Raji (cell line): Measurements from ENCODE around the gene PRDX3.

Source experiments
- POLR2A ChIP-seq: IDR thresholded peaks from 2 replicates; pipeline ENCODE4 v1.6.1; 2011; ENCODE audit warnings: low read depth, low read length, control low read depth; ENCODE audit not compliant: insufficient read depth

PRDX3 gene

DNA sequence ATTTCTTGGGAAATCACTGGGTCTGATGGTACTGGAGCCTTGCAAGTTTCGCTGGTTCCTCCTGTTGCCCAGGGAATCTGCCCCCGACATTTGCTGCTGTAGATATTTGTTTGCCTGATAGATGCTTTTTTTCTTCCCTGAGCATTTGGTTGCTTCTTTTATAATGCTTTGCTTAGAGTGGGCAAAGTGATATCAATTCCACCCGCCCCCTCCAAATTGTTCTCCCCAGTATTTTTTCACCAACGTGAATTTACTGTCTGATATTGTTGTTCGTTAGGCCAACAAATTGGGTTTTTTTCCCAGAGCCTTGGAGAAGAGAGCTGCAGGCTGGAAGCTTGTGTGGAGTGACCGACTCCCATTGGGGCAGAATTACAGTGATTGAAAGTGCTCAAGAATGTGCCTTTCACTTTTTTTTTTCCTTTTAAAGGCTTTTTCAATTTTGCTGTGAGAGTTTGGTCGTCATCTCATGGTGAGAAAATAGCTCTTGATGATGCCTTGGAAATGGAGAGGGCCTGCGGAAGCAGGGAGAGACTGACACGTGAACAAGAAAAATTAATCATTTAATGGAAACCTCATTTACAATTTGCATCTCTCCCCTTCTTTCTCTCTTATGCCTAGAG is 31.2 kb upstream of the PRDX3 start:
- no peak for TF ChIP-seq POLR2A

DNA sequence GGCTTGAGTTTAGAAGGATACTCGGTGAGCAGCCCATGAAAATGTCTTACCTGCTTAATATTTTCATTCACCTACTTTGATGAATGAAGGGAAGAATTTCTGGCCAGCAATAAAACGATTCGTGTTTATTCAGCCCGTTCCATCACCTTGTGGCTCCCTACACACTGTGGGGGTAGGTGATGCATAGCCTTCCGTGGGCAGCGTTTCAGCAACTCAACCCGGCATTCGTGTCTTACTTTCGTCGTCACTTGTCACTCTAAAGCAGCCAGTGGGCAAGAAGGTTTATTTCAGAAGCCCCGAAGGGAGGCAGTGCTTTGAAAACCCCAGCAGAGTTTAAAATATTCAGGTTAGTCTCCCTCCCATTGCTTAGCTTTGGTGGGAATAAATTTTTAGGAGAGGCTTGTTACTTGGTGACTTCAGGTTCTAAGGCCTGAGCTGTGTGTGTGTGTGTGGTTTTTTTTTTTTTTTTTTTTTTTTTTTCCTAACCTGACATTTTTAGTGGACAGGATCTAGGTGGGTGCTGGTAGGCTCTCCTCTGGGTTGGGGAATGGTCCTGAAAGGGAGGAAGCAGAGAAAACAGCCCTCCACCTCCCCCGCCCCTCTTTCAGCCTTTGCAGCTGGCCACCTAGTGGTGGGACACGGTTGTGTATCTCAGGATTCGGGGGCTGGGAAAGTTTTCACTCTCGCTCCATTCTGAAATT is 30.6 kb upstream of the PRDX3 start:
- no peak for TF ChIP-seq POLR2A

DNA sequence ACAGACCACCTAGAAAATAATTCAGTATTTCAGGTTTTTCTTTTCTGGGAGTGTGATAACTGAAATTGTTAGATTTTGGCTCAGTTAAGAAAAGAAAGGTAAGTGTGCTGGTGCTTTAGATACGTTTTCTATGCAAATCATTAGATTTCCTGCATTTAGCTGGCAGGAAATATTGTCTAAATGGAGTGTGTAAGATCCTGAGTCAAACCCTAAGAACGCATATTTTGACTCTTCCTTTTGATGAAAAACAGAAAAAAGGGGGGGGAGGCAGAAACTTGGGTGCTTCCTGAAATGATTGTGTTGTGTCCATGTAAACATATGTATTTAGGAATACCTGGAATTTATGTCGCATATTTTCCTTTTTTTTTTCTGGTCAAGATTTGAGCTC is 29.9 kb upstream of the PRDX3 start:
- TF ChIP-seq POLR2A, result no peak

DNA sequence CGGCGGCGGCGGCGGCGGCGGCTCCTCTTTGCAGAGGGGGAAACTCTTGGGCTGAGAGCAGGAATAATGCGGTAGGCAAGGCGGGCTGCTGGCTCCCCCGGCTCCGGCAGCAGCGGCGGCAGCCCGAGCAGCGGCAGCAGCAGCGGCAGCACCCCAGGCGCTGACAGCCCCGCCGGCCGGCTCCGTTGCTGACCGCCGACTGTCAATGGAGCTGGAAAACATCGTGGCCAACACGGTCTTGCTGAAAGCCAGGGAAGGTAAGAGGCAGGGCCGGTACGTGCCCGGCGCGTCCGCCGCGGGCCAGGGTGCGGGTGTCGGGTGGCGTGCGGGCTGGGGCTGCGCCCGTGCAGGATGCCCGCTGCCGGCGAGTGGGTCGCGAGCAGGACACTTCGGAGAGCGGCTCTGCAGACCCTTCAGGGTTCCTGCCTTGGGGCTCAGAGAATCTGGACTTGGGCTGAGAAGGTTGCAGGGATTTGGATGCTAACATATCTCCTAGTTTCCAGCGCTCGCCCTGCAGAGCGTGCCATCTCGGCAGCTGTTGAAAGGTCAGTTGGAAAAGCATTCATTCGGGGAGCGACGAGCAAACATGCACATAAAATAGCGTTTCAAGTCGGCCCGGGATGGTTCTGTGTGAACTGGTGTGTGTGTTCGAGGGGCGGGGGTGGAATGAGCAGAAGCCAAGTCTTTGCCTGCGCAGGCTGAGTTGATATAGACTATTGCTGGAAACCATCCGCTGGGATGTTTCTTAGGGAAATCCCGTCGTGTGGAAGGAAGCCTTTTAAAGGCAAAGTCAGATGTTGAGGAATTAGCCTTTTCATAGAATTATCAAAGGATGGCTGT is 29.3 kb upstream of the PRDX3 start:
- no peak for TF ChIP-seq POLR2A

DNA sequence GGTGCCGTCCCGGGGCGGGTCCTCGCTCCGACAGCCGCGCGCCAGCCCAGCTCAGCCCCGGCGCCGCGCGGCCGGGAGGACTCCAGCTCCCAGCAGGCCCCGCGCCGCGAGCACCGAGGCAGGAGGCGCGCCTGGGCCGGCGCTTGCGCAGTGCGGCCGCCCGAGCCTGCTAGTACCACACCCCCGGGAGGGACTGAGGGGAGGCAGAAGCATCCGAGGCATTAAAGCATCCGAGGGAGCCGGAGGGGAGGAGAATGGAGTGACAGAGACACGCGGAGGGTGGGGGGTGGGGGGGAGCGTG is 28.7 kb upstream of the PRDX3 start, which contains the start of gene GRK5:
GRK5 (plus strand) TSS at position 206 of the 301 bp plus-strand sequence. CDS start 347 bp downstream, outside the sequence.
- peak; percentile 63 for TF ChIP-seq POLR2A

DNA sequence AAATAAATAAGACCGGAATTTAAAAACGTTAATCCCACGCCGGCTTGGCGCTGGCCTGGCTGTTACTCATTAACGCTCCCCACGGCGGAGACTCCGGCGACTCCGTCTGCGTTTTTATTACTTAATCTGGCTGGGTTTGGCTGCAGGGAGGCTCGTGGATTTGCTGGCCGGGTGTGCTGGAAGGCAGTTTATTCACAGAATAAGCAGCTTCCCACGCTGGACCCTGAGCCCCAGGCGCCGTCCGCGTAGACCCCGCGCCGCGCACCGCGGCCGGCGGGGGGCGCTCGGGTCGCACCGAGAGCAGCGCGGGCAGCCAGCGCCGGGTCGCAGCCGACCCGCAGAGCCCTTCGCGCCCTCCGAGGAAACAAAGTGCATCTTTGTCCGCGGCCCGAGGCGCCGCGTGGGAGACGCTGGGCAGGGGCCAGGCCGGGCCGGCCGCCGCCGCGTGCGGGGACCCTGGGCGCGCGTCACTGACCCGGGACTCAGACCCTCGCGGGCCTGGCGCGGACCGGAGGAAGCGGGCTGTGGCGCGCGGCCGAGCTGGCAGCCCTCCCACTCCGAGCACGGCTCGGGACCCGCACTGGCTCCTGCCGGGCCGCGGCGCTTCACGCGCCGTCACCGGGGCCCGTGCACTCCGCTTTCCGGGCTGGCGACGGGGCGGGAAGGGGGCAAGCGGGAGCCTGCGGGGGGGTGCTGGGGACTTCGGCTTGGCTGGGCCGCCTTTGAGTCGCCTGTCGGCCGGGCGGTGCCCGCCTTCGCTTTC is 28.2 kb upstream of the PRDX3 start:
- no peak for TF ChIP-seq POLR2A

DNA sequence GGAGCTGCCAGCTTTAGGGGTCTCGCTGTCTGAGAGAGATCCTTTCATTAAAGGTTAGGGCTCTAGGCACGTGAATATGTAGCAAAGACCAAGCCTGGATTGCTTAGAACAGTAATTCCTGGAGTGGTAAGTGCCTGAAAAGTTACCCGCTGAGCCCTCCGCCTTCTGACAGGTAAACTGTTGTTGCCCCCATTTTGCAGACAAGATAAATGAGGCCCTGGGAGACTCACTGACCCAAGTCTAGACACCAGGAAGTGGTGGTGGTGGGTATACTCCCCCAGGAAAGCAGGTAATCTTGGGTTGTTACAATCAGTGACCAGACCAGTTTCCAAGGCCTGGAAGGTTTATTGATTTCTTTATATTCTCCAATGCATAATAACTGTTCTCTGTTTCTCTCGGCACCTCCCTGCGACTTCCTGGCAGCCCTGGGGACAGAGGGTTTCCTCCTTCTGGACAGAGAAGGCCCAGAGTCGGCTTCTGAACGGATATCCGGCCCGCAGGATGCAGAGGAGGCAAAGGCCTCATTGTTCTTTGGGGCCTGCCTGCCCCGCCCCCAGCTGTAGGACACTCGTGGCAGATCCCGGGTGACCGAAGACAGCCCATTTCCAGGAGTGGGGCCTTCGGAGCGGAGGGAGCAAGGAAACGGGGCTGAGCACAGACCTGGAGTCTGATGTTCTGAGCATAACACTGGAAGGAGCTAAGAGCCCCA is 27.4 kb upstream of the PRDX3 start:
- no peak for TF ChIP-seq POLR2A

DNA sequence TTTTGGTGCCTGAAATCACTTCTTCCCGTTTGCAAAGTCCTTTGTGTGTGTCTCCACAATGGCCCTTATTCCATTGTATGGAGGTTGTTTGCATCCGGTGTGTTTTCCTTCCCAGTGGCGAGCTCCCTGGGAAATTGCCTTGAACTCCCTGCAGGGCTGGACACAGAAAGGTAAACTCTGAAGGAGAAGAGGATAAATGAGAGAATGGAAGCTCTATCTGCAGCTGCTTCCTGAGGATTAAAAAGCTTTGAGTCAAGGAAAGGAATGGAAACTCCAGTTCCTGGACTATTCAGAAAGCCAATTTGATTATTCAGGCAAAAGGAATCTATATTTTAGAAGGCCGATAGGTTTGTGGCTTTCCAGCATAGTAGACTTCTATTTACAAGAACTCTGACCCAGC is 24.4 kb upstream of the PRDX3 start:
- TF ChIP-seq POLR2A, result no peak

DNA sequence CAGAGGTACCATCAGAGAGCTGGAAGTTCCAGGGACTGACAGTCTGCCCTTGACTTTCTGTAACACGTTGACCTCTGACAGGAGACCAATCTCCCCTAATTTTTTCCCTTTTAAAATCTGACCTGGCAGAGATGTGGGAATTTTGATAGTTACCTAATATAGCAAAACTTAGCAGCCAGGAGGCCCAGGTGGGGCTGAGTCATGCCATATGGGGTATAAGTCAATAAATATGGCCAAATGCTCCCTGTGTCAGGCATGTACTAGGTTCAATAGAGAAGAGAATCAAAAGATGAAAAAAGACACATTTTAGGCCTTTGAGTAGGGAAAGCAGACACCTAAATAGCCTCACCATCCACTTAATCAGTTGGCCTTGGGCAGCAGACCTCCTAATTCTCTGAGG is 22.6 kb upstream of the PRDX3 start:
- no peak for TF ChIP-seq POLR2A

DNA sequence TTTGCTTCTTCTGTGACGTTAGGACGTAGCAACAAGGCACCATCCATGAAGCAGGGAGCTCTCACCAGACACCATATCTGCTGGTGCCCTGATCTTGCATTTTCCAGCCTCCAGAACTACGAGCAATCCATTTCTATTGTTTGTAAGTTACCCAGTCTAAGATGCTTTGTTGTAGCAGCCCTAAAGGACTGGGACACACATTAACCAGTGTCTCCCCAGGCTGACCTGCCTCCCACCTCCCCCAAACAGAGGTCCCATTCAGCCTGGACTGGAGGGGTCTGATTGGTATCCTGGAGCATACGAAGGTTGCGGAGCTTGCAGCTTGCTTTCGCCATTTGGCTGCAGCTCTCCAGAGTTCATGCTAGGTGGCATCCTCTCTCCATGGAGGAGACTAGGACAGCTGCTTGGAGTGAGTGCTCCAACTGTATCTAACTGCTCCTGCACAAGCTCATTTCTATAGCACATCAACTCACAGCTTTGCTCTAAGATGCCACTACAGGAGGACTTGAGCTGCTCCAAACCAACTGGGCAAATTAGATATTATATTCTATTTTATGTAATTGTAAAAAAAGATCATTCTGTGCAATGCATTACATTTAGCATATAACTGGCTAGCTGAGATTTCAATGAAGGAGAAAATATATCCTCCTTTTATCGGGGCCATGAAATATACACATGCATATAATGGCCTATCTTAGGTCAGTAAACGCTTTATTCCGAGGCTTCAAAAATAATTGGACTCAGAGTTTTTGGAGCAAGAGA is 20.8 kb upstream of the PRDX3 start:
- TF ChIP-seq POLR2A, result no peak

DNA sequence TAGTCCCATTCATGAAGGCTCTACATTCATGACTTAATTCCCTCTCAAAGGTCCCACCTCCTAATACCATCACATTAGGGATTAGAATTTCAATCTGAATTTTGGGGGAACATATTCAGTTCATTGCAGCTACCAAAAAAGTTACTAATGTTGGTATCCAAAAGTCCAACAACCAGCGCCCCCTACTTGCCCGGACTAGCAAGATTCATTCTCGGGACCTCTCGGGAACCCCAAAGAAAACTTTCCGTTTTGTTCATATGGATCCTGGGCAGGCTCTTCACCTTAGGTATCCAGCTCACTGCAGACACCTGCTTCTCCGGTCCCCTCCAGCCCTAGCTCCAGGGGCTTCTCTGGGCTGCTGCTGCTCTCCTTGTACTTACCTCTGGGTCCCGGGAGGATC is 19.8 kb upstream of the PRDX3 start:
- no peak for TF ChIP-seq POLR2A

DNA sequence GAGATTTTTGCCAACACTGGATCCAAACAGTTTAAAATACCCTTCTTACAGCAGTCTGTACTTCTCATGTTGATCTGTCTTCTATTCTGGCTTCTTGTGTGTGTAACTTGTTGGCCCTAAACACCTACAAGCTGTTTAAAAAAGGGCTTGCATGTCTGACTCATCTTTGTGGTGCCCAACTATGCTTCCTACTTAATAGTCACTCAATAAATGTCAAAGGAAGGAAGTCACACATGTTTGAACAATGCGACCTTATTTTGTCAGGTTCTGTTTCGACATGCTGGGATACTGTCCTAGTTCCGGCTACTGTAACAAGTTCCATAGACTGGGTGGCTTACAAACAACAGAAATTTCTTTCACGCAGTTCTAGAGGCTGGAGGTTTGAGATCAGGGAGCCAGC is 19.3 kb upstream of the PRDX3 start:
- TF ChIP-seq POLR2A, result no peak

DNA sequence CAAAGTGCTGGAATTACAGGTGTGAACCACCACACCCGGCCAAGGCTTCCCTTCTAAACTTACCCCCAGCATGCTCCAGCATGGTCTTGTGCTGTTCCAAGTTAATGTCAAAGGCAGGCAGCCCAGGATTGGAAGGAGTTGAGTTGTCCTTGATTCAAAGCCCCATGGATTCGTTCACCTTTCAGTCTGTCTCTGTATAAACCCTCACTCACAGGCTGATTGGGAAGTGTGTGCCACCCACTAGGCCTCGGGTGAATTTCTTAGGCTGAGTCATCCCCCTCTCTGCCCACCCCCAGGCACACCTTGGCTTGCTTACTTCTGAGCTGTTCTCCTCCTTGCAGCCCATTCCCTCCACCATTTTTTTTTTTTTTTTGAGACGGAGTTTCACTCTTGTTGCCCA is 13.3 kb upstream of the PRDX3 start:
- TF ChIP-seq POLR2A, result no peak
